ENCODE measurements around the gene GPHB5. TPM values are rescaled to one million over a fixed set of nuclear protein-coding genes. Genes with fewer than 3 reads are reported as not detected.

GPHB5 gene
- total RNA-seq, 2 donors from 2014 or later: not detected

Other genes with a start within 250 kb of the GPHB5 start
- not detected for gene RHOJ, start 114.5 kb downstream of the GPHB5 start, total RNA-seq
- gene PPP2R5E, start 224.4 kb upstream of the GPHB5 start, total RNA-seq: 10 to 100 TPM; 27.0 to 43.4 TPM

Data from activated T-helper 17 cell treated with anti-CD3 and anti-CD28 coated beads, Interleukin-2, amount 50 U/mL, for 72 hours (primary cell).